ENCODE measurements around the gene LIPJ. TPM values are rescaled to one million over a fixed set of nuclear protein-coding genes. Genes with fewer than 3 reads are reported as not detected.

LIPJ gene
- total RNA-seq, 4 donors from 2014 or later, result 0.09 to 0.15 TPM; not detected in 2

GRCh38 chr10:88642963-88643362 is 56.4 kb downstream of the LIPJ start:
- in situ Hi-C loops (cut with MboI; ENCODE audit: low sequenced_read_pairs in 4 of 4) (no loop called here), intact Hi-C loops (cut with DNase I; ENCODE audit: low total_unique reads) (no loop called here)
- TF ChIP-seq POLR2A (IDR thresholded peaks at IDR 0.05) (no peak), CTCF (IDR thresholded peaks at IDR 0.05 in 4 of 5, conservative IDR thresholded peaks at IDR 0.05 in 1 of 5) (no peak)
- DNase-seq, result no peak
- Histone ChIP-seq H3K36me3 (no peaks in the 10 kb centered on the region), H3K4me3 (no peak overlapping the region), H3K4me1 (no peaks in the 10 kb centered on the region), H3K27ac (no peak overlapping the region), H3K27me3 (no peaks in the 10 kb centered on the region), H3K9me3 (peaks cover 0 to 4% (median 0%) of the 10 kb centered on the region in 3 donors)
- no peak for ATAC-seq

GRCh38 chr10:88647061-88647615 is 60.6 kb downstream of the LIPJ start:
- TF ChIP-seq POLR2A (IDR thresholded peaks at IDR 0.05) (no peak), CTCF (IDR thresholded peaks at IDR 0.05 in 4 of 5, conservative IDR thresholded peaks at IDR 0.05 in 1 of 5) (no peak)
- Histone ChIP-seq H3K4me3 (no peak overlapping the region), H3K9me3 (no peaks in the 10 kb centered on the region), H3K27me3 (no peaks in the 10 kb centered on the region), H3K36me3 (no peaks in the 10 kb centered on the region), H3K4me1 (no peaks in the 10 kb centered on the region), H3K27ac (no peak overlapping the region)
- intact Hi-C loops (cut with DNase I; ENCODE audit: low total_unique reads), result no loop called here
- DNase-seq (no peak), ATAC-seq (no peak)
- in situ Hi-C loops (cut with MboI; ENCODE audit: low sequenced_read_pairs in 4 of 4), result no loop called here

GRCh38 chr10:88651101-88651551 is 64.6 kb downstream of the LIPJ start:
- no peaks in the 10 kb centered on the region for H3K27me3 ChIP-seq
- in situ Hi-C loops (cut with MboI; ENCODE audit: low sequenced_read_pairs in 4 of 4), result no loop called here
- H3K9me3 ChIP-seq, result no peaks in the 10 kb centered on the region
- no peak overlapping the region for H3K4me3 ChIP-seq
- DNase-seq, result no peak
- TF ChIP-seq CTCF (IDR thresholded peaks at IDR 0.05 in 4 of 5, conservative IDR thresholded peaks at IDR 0.05 in 1 of 5) (no peak), POLR2A (IDR thresholded peaks at IDR 0.05) (no peak)
- ATAC-seq, result no peak
- no peaks in the 10 kb centered on the region for H3K36me3 ChIP-seq
- intact Hi-C loops (cut with DNase I; ENCODE audit: low total_unique reads), result no loop called here
- no peak overlapping the region for H3K27ac ChIP-seq
- H3K4me1 ChIP-seq, result no peaks in the 10 kb centered on the region

GRCh38 chr10:88652616-88653015 is 66.1 kb downstream of the LIPJ start:
- TF ChIP-seq CTCF (IDR thresholded peaks at IDR 0.05 in 4 of 5, conservative IDR thresholded peaks at IDR 0.05 in 1 of 5) (no peak), POLR2A (IDR thresholded peaks at IDR 0.05) (no peak)
- Histone ChIP-seq H3K4me1 (no peaks in the 10 kb centered on the region), H3K36me3 (no peaks in the 10 kb centered on the region), H3K27ac (no peak overlapping the region), H3K27me3 (no peaks in the 10 kb centered on the region), H3K4me3 (no peak overlapping the region), H3K9me3 (no peaks in the 10 kb centered on the region)
- in situ Hi-C loops (cut with MboI; ENCODE audit: low sequenced_read_pairs in 4 of 4) (no loop called here), intact Hi-C loops (cut with DNase I; ENCODE audit: low total_unique reads) (no loop called here)
- DNase-seq, result no peak
- no peak for ATAC-seq

Other genes with a start within 250 kb of the LIPJ start
- 10 to 100 TPM in 2 of 4 donors, 1 to 10 TPM in 2; 8.1 to 17.5 (median 9.7) TPM for gene RNLS, start 3.4 kb upstream of the LIPJ start, total RNA-seq
- under 1 TPM in 1 of 4 donors, not detected in 3; 0.36 TPM for gene LIPF, start 77.7 kb downstream of the LIPJ start, total RNA-seq
- gene LIPK, start 119.5 kb downstream of the LIPJ start, total RNA-seq, result not detected
- not detected for gene LIPN, start 173.3 kb downstream of the LIPJ start, total RNA-seq
- gene LIPM, start 216.0 kb downstream of the LIPJ start, total RNA-seq, result not detected

All from gastrocnemius medialis (tissue), 4 donors.